Activated CD4-positive, alpha-beta T cell treated with anti-CD3 and anti-CD28 coated beads for 24 hours (primary cell): ENCODE data around the gene JAM3.

Experiments
- DNase-seq, 2 donors: peaks; one replicate each; pipeline ENCODE4 v3.0.0-alpha.2; 2020; ENCODE audit warnings: low read depth in 2 of 2

JAM3 gene

GRCh38 chr11:134145715-134146114, 76.8 kb downstream of the JAM3 start:
- DNase-seq: no peak

DNA sequence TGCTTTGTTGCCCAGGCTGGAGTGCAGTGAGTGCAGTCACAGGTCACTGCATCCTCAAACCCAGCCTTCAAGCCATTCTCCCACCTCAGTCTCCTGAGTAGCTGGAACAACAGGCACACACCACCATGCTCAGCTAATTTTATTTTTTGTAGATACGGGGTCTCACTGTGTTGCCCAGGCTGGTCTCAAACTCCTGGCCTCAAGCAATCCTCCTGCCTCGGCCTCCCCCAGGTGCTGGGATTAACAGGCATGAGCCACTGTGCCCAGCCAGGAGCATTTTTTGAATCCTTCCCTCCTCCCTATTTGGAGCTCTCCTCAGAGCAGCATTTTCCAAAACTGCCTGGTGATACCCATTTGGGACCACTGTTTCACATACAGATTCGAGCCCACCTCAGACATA, 77.7 kb downstream of the JAM3 start:
- DNase-seq: no peak

DNA sequence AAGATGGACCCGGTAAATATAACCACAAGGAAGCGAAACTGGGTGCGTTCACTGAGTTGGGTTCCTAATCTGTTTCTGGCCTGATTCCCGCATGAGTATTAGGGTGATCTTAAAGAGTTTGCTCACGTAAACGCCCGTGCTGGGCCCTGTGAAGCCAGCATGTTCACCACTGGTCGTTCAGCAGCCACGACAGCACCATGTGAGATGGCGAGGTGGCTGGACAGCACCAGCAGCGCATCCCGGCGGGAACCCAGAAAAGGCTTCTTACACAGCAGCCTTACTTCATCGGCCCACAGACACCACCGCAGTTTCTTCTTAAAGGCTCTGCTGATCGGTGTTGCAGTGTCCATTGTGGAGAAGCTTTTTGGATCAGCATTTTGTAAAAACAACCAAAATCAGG, 80.5 kb downstream of the JAM3 start:
- no peak for DNase-seq

- DNase-seq: no peak
Observed at GRCh38 chr11:134150195-134150903, 81.5 kb downstream of the JAM3 start.

DNA sequence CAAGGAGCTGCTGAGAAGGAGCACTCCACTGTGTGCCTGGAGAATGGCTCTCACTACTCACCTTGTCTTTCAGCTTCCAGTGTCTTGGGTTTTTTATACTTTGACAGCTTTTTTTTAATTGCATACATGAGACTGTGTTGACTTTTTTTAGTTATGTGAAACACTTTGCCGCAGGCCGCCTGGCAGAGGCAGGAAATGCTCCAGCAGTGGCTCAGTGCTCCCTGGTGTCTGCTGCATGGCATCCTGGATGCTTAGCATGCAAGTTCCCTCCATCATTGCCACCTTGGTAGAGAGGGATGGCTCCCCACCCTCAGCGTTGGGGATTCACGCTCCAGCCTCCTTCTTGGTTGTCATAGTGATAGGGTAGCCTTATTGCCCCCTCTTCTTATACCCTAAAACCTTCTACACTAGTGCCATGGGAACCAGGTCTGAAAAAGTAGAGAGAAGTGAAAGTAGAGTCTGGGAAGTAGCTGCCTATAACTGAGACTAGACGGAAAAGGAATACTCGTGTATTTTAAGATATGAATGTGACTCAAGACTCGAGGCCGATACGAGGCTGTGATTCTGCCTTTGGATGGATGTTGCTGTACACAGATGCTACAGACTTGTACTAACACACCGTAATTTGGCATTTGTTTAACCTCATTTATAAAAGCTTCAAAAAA, 82.3 kb downstream of the JAM3 start:
- no peak for DNase-seq

GRCh38 chr11:134152696-134153095, 83.8 kb downstream of the JAM3 start:
- DNase-seq: no peak

DNA sequence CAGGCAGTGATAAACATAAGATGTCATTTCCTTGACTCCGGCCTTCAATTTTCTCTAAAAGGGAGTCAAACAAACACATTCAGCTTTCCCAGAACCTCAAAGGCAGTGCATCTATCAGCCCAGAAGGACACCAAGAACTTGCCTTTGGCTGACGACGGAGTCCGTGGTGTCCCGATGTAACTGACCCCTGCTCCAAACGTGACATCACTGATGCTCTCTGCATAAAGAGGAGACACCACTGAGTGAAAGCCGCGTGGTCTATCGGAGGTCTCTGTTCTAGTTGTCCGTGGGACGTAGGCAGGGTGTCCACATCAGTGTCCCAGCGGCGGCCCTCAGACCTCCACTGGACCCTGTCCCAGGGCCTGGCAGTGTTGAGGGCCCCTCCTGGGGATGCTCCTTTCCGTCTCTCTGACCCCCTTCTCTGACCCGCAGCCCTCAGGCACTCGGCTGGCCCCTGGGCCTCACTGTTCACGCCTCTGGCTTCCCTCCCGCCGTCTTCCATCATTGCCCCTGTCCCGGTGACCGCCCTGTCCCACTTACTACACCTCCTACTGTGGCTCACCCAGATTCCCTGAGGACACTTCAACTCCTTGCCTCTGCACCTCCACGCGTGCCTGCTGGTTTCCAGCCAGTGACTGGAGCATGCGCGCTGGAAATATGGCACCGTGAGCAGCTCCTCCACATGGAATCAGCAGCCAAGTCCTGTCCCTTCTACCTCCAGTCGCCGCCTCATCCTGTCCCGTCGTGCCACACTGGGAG, 84.5 kb downstream of the JAM3 start:
- no peak for DNase-seq

GRCh38 chr11:134154441-134154840, 85.6 kb downstream of the JAM3 start:
- DNase-seq: no peak

- no peak for DNase-seq
Observed at GRCh38 chr11:134155456-134155855, 86.6 kb downstream of the JAM3 start.

- DNase-seq: no peak
Observed at GRCh38 chr11:134155946-134156865, 87.3 kb downstream of the JAM3 start.

GRCh38 chr11:134157451-134157850, 88.6 kb downstream of the JAM3 start:
- DNase-seq: no peak

- DNase-seq: no peak
Observed at GRCh38 chr11:134158023-134158422, 89.2 kb downstream of the JAM3 start.

DNA sequence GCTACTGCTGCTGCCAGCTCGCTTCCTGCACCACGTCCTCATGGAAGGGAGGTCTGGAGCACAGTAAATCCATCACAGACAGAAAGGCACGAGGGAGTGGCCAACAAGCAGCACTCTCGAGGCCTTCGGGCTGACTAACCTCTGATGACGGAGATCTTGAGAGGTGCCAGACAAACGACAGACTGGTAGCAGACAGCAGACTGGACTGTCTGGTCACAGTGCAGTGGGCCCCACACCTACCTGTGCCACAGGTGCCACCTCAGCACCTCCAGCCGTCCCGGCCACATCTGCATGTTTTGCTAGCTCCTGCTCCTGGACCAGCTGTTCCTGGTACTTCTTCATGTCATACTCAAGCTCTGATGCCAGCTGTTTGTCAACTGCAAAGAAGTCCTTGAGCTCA, 90.8 kb downstream of the JAM3 start:
- no peak for DNase-seq

DNA sequence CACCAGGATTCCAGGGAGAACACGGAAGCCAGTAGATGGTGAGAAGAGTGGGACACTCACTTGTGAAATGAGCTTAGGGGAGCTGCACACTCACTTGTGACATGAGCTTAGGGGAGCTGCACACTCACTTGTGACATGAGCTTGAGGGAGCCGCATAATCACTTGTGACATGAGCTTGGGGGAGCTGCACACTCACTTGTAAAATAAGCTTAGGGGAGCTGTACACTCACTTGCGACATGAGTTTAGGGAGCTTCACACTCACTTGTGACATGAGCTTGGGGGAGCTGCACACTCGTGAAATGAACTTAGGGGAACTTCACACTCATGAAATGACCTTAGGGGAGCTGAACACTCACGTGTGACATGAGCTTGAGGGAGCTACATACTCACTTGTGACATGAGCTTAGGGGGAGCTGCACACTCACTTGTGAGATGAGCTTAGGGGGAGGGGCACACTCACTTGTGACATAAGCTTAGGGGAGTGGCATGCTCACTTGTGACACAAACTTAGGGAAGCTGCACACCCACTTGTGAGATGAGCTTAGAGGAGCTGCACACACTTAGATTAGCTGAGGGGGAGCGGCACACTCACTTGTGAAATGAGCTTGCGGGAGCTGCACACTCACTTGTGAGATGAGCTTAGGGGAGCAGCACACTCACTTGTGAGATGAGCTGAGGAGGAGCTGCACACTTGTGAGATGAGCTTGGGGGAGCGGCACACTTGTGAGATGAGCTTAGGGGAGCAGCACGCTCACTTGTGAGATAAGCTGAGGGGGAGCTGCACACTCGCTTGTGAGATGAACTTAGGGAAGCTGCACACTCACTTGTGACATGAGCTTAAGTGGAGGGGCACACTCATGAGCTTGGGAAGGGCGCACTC, 95.9 kb downstream of the JAM3 start:
- DNase-seq: no peak

DNA sequence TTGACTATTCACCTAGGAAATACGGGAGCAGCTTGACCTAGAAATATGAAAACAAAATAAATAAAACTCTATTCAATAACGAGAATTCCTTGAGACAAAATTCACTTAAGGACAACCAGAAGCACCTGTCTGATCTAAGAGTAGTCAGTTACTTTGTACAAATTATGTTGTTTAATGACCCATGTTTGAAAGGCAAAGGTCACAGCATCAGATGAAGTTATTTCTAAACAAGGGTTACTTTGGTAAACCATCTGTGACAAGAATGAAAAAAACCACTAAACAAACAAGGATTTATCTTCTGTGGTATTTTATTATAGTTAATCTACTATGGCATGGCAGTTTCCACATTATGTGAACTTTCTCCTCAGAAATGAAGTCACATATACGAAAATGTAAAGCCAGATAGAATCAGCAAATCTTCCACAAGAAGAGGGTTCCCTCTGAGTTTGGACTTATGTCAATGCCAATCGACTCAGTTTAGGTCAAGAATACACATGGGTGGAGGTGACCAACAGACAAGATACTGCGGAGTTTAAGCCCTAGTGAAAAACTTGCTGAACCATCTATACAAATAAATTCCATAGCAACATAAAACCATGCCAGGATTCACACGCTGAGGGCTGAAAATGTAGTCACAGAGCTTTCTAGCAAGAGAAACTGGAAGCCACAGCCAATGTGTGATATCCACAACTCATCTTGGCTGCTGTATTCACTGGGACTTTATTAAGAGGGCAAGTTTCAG, 101.5 kb downstream of the JAM3 start:
- no peak for DNase-seq

DNA sequence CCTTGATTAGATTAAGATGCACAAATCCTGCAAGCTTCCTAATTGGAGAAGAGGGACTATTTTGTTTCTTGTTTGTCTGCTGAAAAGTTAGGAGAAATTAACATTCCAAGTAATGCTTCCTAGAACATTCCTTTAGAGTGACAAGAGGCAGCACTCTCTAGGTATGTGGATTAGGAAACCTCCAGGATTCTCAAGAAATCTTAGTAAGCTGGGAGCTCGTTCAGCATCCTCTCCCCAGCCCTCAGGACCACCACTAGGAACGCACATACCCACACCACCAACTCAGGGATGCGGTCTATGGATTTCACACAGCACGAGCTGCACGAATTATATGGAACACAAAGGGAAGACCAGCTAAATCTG, 102.0 kb downstream of the JAM3 start:
- DNase-seq: no peak

- DNase-seq: no peak
Observed at GRCh38 chr11:134171951-134172350, 103.1 kb downstream of the JAM3 start.

DNA sequence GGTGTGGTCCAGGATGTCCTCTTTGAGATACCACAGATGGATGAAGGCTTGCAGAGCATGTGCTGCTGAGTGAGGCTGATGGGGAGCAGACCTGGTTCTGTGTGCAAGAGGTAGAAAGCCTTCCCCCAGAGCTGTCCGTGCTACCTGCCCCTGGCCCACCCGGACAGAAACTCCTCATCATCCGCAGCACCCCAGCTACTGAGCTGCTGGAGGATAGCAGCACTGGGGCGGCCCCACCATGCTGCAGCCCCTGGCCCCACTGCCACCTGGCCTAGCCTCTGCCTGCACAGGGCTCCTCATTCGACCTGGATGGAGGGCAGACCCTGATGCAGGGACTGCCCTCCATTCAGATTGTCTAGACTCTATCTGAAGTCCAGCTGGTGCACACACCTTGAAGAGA, 104.4 kb downstream of the JAM3 start:
- DNase-seq: no peak

DNA sequence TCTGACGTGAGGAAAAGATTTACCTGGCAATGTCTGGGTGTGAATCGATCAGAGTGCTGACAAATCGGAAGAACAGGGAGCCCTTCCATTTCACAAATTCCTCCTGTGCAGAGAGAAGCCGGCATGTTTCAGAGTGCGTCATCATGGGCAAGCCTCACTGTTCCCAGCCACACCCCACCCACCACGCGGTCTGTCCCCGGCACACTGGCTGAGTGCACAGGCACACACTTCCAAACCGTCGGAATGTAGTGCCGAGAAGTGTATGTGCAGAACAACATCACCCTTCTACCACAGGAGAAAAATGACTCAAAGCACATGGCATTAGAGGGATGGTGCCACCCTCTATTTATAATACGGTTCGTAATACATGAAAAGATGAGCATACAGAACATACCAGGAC, 107.4 kb downstream of the JAM3 start:
- DNase-seq: no peak

DNA sequence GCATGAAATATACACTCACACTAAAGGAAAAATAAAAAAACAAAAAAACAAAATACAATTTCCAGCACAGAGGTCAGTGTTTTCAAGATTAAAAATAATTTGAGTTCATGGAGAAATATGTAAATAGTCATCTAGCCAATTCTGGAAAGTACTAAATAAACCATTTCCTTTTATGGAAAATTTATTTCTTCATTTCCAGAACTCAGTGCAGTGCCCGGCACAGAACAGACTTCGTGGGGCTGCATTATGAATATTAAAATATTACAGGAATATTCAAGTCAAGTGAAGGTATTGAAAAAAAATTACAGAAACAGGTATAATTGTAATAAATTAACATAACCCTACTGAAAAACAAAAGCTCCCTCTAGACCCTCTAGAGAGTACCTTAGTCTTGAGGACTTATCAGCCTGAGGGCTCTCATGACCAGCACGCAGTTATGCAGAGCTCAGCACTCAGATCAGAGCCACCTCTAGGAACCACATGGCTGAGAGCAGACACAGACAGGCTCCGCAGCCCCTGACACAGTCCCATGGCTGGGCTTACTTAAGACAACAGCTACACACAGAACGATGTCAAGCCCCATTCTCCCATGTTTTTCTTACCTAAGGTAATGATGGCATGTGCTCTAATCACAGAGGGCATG, 109.3 kb downstream of the JAM3 start:
- DNase-seq: no peak
